Tibial nerve (tissue), 4 donors: ENCODE results near the gene FAM227B.

Experiments
- CTCF ChIP-seq, 5 experiments: fragments of 200-600 bp in 3 of 5; fragments of 450-650 bp in 2 of 5; sonication (generic) in 3 of 5; IDR thresholded peaks; one replicate each; pipeline ENCODE4 v1.5.1; 2016 to 2019; ENCODE audit warnings: antibody characterized with exemption in 5 of 5, mild to moderate bottlenecking in 3 of 5, moderate library complexity in 2 of 5
- EP300 ChIP-seq, 2 donors: sonication (generic); formaldehyde crosslinking; IDR thresholded peaks; one replicate each; pipeline ENCODE4 v1.6.1; 2017; ENCODE audit warnings: antibody characterized with exemption in 2 of 2, mild to moderate bottlenecking in 1 of 2

GRCh38 chr15:49328941-49329340, 291.7 kb downstream of the FAM227B start:
- TF ChIP-seq CTCF (IDR thresholded peaks at IDR 0.05) (no peak), EP300 (IDR thresholded peaks at IDR 0.05) (no peak)
